Heart right ventricle (tissue), 16 donors: ENCODE data around the gene SH3RF3. TPM values are rescaled to one million over a fixed set of nuclear protein-coding genes. Genes with fewer than 3 reads are reported as not detected.

Experiments used
- ATAC-seq, 8 donors: fragments of 200-7000 bp; cut with Tn5 transposase; one replicate each; pipeline ENCODE4 v1.9.1; 2020; ENCODE audit warnings: mild to moderate bottlenecking in 8 of 8, moderate library complexity in 8 of 8, moderate number of reproducible peaks in 1 of 8
- DNase-seq, 2 donors: peaks; one replicate each; pipeline ENCODE4 v3.0.0-alpha.2; 2020
- H3K27ac ChIP-seq, 10 donors: fragments of 200-600 bp; sonication (generic) in 2 of 10; one replicate each; pipeline versions ENCODE4 v1.5.0 to v1.8.0; 2020 to 2022; ENCODE audit warnings: mild to moderate bottlenecking in 3 of 10
- H3K27me3 ChIP-seq, 7 donors: fragments of 200-600 bp; one replicate each; pipeline ENCODE4 v1.8.0; 2021 to 2022; ENCODE audit warnings: mild to moderate bottlenecking in 2 of 7
- H3K36me3 ChIP-seq, 9 donors: fragments of 200-600 bp; sonication (generic) in 1 of 9; one replicate each; pipeline versions ENCODE4 v1.5.0 to v1.8.0; 2020 to 2022; ENCODE audit warnings: mild to moderate bottlenecking in 2 of 9
- H3K4me1 ChIP-seq, 9 donors: fragments of 200-600 bp; sonication (generic) in 1 of 9; one replicate each; pipeline versions ENCODE4 v1.5.0 to v1.8.0; 2020 to 2022; ENCODE audit warnings: mild to moderate bottlenecking in 4 of 9
- H3K4me3 ChIP-seq, 10 donors: fragments of 200-600 bp; sonication (generic) in 2 of 10; one replicate each; pipeline versions ENCODE4 v1.5.0 to v1.8.0; 2020 to 2022; ENCODE audit warnings: mild to moderate bottlenecking in 7 of 10, moderate library complexity in 2 of 10
- H3K9me3 ChIP-seq, 11 donors: fragments of 200-600 bp in 10 of 11; sonication (generic) in 2 of 11; one replicate each; pipeline versions ENCODE4 v1.5.0 to v1.8.0; 2013 to 2022; ENCODE audit warnings: mild to moderate bottlenecking in 2 of 11, control low read depth in 1 of 11, moderate library complexity in 1 of 11
- WGBS, 2 donors: extraction: QIAGEN DNeasy Blood & Tissue Kit; methylation state at CpG; one replicate each; pipeline ENCODE4 v1.1.7; 2013; ENCODE audit warnings: inconsistent platforms in 1 of 2; 5-methylcytosine and 5-hydroxymethylcytosine counted together
- intact Hi-C, 10 donors: fragments of 100-400 bp; cut with DNase I; formaldehyde crosslinking; loops; one replicate each; pipeline versions ENCODE4 v1.11.1 to v1.14.2; 2022
- polyA plus RNA-seq, 2 donors: library from polyadenylated mRNA; stranded (reverse); fragments of 200-250 nt; gene quantifications; one replicate each; pipeline ENCODE4 v1.2.3, GENCODE V29; 2013
- total RNA-seq, 10 donors: library from RNA; stranded (reverse); fragmentation: NEBNext Ultra II Directional in 3 of 10; extraction: Animal tissue kit (Norgen Biotek cat#: 25700) in 3 of 10; gene quantifications; one replicate each; pipeline versions ENCODE4 v1.2.1 to v1.2.4, GENCODE V29; 2021 to 2023
- TF ChIP-seq, protein P1 (sequence below), 9 donors: fragments of 200-600 bp; sonication (generic) in 2 of 9; IDR thresholded peaks; one replicate each; pipeline versions ENCODE4 v1.5.0 to v1.8.0; 2021 to 2022; ENCODE audit warnings: antibody characterized with exemption in 9 of 9, mild to moderate bottlenecking in 5 of 9, moderate library complexity in 1 of 9
- donor health status: Arrhythmogenic right ventricular cardiomyopathy.
- donor health status: ischemic (EF 13 %, LVEDD 7.1; RV severe dilation, severe dysfunction).
- donor health status: healthy with polysubstance abuse.
- donor health status: DM: no; HTN: yes; CAD: no.
- donor health status: DM: no; HTN: no; CAD: no.
- donor health status: ischemic (EF 25% LVEDD 6.9; RV normal size, moderate dysfunction).
- donor health status: ischemic (EF 25% LVEDD 5.7; RV mildly dilated, moderate dysfunction).
- donor health status: healthy.
- donor health status: DM: yes; HTN: yes; CAD: no.
- donor health status: Ischemic cardiomyopathy.
- donor health status: ischemic (EF 35%, LVEDD 5.7; RV mildly dilated, moderate dysfunction).
- donor health status: nonischemic (EF 11% LVEDD 7.7; RV severe dilation, severe dysfunction).
- donor health status: DM: yes; HTN: yes; CAD: no.
- donor health status: PGD.
- donor health status: ischemic (EF 29% LVEDD 5.4; RV normal size, mild dysfunction).
- donor health status: nonischemic (EF 23%, LVEDD 6.1; RV moderate dilation, normal function).

Gene SH3RF3
- total and polyA plus RNA-seq, 12 donors: 5.0 to 11.5 (median 8.6) TPM

DNA sequence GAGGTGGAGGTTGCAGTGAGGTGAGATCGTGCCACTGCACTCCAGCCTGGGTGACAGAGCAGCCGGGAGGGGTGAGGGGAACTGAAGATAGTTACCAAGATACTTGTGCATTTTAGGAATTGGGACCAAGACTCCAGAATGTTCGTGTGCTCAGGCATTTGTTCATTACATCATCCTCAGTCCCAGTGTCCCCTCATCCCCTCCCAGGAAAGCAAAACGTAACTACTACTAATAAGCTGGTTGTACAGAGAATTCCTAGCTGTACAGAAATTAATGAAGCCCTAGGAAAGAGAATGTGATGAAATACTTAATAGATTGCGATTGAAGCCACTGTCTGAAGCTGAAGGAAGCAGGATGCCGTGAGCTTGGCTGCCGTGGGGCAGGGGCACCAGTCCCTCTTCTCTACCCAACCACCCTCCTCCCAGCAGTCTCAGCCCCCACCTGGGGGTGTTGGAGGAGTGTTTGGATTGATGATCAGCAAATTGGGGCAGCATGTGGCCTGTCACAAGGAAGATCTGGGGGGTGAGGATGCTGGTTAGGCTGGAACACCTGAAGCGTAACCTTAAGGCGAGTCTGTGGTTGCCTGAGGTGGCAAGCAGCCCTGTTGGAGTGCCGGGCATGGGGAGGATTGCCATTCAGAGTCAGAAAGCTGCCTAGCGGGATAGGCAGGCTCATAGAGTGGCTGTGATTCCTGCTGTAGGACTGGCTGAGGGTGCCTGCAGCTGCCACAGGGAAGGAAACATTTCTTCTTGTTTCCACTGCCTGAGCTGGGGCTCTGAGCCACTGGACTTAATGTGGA is 140.9 kb downstream of the SH3RF3 start:
- H3K4me1 ChIP-seq: peaks cover 7 to 55% (median 42%) of the 10 kb centered on the region in 9 donors
- intact Hi-C loops: loop anchor here in 3 of 10 donors (10.0 kb wide), 5 partner anchors 55 to 235 kb away; no protein-coding TSS in a partner anchor
- ATAC-seq (no peak), DNase-seq (no peak)
- H3K4me3 ChIP-seq: no peak overlapping the region
- H3K36me3 ChIP-seq: no peaks in the 10 kb centered on the region
- no peaks in the 10 kb centered on the region for H3K27me3 ChIP-seq
- TF ChIP-seq, protein P1, sequence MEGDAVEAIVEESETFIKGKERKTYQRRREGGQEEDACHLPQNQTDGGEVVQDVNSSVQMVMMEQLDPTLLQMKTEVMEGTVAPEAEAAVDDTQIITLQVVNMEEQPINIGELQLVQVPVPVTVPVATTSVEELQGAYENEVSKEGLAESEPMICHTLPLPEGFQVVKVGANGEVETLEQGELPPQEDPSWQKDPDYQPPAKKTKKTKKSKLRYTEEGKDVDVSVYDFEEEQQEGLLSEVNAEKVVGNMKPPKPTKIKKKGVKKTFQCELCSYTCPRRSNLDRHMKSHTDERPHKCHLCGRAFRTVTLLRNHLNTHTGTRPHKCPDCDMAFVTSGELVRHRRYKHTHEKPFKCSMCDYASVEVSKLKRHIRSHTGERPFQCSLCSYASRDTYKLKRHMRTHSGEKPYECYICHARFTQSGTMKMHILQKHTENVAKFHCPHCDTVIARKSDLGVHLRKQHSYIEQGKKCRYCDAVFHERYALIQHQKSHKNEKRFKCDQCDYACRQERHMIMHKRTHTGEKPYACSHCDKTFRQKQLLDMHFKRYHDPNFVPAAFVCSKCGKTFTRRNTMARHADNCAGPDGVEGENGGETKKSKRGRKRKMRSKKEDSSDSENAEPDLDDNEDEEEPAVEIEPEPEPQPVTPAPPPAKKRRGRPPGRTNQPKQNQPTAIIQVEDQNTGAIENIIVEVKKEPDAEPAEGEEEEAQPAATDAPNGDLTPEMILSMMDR (IDR thresholded peaks at IDR 0.05): no peak
- no peak overlapping the region for H3K27ac ChIP-seq
- H3K9me3 ChIP-seq: no peaks in the 10 kb centered on the region
- WGBS, 2 donors: 91% methylated on average over 11 of the region's 11 CpGs

DNA sequence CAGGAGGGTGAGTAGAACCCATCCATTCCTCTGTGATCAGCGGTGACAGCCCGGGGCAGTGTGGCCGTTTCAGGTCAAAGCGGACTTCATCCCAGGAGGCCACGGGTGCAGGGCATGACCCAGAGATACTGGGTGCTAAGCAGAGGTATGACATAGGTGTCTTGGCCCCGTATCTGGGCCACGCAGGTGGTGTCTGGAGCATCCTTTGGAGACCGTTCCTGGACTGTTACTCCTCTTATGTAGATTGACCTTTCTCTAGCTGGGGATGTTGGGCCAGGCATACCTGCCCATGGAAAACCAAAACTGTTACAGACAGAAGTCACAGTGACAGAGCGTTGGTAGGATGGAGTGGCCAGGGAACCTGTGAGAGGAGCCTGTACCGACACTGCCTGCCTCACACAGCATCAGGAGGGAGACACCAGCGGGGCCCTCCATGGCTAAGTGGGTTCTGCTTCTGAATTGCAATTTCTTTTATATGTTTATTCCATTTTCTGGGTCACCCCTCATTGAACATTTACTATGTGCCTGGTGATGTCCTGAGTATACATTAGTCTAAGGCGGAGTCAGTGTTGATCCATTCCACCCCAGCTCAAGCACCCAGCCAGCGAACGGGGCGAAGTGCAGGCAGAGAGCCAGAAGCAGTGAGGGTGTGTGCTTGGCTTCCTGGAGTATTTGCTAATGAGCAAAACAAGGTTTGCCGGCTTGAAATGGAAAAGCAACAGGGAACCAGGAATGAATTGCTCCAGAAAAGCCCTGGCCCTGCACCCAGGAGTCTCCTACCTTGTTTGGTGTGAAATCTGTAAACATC is 141.7 kb downstream of the SH3RF3 start:
- no peaks in the 10 kb centered on the region for H3K36me3 ChIP-seq
- ATAC-seq (peak in 4 of 8 donors; percentile 26 to 41 (median 30)), DNase-seq (no peak)
- TF ChIP-seq, protein P1 (IDR thresholded peaks at IDR 0.05): no peak
- H3K4me1 ChIP-seq: peaks cover 7 to 51% (median 34%) of the 10 kb centered on the region in 9 donors
- H3K9me3 ChIP-seq: no peaks in the 10 kb centered on the region
- H3K27me3 ChIP-seq: no peaks in the 10 kb centered on the region
- intact Hi-C loops: loop anchor here in 2 of 10 donors (10.0 kb wide), 2 partner anchors 54 to 66 kb away; no protein-coding TSS in a partner anchor
- no peak overlapping the region for H3K4me3 ChIP-seq
- H3K27ac ChIP-seq: peak overlapping the region in 1 of 10 donors; percentile 19
- WGBS, 2 donors: 75 to 77% methylated on average over 16 of the region's 16 CpGs

DNA sequence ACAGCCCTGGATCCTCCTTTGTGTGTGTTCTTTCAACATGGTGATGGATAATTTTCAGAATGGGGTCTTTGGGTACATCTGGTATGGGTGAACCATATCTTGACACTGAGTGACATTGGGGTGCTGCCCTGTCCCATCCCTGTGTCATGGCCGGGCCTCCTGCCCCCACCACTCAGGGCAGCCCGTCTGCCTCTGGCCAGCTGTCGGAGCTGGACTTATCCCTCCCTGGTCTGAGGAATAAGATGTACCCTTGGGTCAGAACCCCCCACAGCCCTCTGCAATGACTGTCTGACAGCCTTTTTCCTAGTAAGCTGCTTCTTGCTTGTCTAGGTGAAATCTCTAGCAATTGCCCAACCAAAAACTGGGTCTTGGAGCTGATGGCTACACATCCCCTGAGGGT is 142.9 kb downstream of the SH3RF3 start:
- Histone ChIP-seq H3K9me3 (no peaks in the 10 kb centered on the region), H3K4me1 (peaks cover 5 to 40% (median 22%) of the 10 kb centered on the region in 9 donors), H3K36me3 (no peaks in the 10 kb centered on the region), H3K4me3 (no peak overlapping the region), H3K27me3 (no peaks in the 10 kb centered on the region), H3K27ac (no peak overlapping the region)
- no peak for DNase-seq
- intact Hi-C loops: loop anchor here in 2 of 10 donors (10.0 kb wide), 2 partner anchors 53 to 67 kb away; no protein-coding TSS in a partner anchor
- no peak for ATAC-seq
- TF ChIP-seq, protein P1 (IDR thresholded peaks at IDR 0.05): no peak
- WGBS, 2 donors: 96 to 100% methylated on average over 3 of the region's 3 CpGs

- TF ChIP-seq, protein P1 (IDR thresholded peaks at IDR 0.05): no peak
- no peaks in the 10 kb centered on the region for H3K9me3 ChIP-seq
- no peak overlapping the region for H3K4me3 ChIP-seq
- H3K27ac ChIP-seq: no peak overlapping the region
- DNase-seq (no peak), ATAC-seq (no peak)
- intact Hi-C loops: loop anchor here in 2 of 10 donors (10.0 kb wide), 2 partner anchors 52 to 68 kb away; no protein-coding TSS in a partner anchor
- 91 to 93% methylated on average over 15 of the region's 15 CpGs for WGBS, 2 donors
- H3K27me3 ChIP-seq: no peaks in the 10 kb centered on the region
- no peaks in the 10 kb centered on the region for H3K36me3 ChIP-seq
- H3K4me1 ChIP-seq: peaks cover 3 to 36% (median 16%) of the 10 kb centered on the region in 9 donors
Measured at GRCh38 chr2:109272461-109272860, 143.5 kb downstream of the SH3RF3 start.
